Brain microvascular endothelial cell (primary cell): ENCODE results near the gene APBB1IP.

Experiments
- DNase-seq: peaks from one replicate; pipeline ENCODE4 v3.0.0-alpha.2; 2020
- H3K27ac ChIP-seq: fragments of 250-450 bp; sonication (Bioruptor Pico); 2 replicates; pipeline ENCODE4 v1.5.1; 2020; ENCODE audit warnings: mild to moderate bottlenecking, moderate library complexity
- H3K27me3 ChIP-seq: fragments of 250-450 bp; sonication (Bioruptor Pico); replicated peaks from 2 replicates; pipeline ENCODE4 v1.5.1; 2020; ENCODE audit warnings: mild to moderate bottlenecking
- H3K36me3 ChIP-seq: fragments of 250-450 bp; sonication (Bioruptor Pico); replicated peaks from 2 replicates; pipeline ENCODE4 v1.5.1; 2020; ENCODE audit warnings: mild to moderate bottlenecking
- H3K4me3 ChIP-seq: 2 replicates; pipeline ENCODE4 v1.5.1; 2011; ENCODE audit warnings: low read depth, mild to moderate bottlenecking, control low read depth, low read length, moderate library complexity
- in situ Hi-C: cut with HindIII; loops from 2 replicates; pipeline ENCODE4 v1.10.0; 2017; ENCODE audit warnings: low sequenced_read_pairs, low pct_ligation_motif_present
- TF ChIP-seq, protein P1 (sequence below): IDR thresholded peaks from 2 replicates; pipeline ENCODE4 v1.5.1; 2011; ENCODE audit warnings: low read depth, mild to moderate bottlenecking, moderate library complexity, low read length, control low read depth, inconsistent platforms; ENCODE audit errors: missing control alignments

APBB1IP gene

DNA sequence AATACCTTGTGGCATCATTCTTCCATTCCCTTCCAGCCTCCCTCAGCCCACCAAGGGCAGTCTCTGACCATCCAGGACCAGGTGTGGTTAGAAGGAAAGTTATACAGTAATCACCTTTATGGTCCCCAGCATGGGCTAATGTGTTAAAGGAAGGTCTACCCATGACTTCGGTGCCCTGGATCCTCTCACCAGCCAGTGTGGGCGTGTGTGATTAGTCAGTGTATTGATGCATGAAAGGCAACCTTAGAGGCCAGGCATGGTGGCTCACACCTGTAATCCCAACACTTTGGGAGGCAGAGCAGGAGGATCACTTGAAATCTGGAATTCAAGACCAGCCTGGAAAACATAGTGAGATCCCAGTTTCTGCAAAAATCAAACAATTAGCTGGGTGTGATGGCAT, 88.9 kb downstream of the APBB1IP start:
- no peaks in the 10 kb centered on the region for H3K36me3 ChIP-seq
- H3K27ac ChIP-seq = no peak overlapping the region
- no peaks in the 10 kb centered on the region for H3K27me3 ChIP-seq
- no peak for DNase-seq
- in situ Hi-C loops = no loop called here
- TF ChIP-seq, protein P1, sequence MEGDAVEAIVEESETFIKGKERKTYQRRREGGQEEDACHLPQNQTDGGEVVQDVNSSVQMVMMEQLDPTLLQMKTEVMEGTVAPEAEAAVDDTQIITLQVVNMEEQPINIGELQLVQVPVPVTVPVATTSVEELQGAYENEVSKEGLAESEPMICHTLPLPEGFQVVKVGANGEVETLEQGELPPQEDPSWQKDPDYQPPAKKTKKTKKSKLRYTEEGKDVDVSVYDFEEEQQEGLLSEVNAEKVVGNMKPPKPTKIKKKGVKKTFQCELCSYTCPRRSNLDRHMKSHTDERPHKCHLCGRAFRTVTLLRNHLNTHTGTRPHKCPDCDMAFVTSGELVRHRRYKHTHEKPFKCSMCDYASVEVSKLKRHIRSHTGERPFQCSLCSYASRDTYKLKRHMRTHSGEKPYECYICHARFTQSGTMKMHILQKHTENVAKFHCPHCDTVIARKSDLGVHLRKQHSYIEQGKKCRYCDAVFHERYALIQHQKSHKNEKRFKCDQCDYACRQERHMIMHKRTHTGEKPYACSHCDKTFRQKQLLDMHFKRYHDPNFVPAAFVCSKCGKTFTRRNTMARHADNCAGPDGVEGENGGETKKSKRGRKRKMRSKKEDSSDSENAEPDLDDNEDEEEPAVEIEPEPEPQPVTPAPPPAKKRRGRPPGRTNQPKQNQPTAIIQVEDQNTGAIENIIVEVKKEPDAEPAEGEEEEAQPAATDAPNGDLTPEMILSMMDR = no peak
- no peak overlapping the region for H3K4me3 ChIP-seq

DNA sequence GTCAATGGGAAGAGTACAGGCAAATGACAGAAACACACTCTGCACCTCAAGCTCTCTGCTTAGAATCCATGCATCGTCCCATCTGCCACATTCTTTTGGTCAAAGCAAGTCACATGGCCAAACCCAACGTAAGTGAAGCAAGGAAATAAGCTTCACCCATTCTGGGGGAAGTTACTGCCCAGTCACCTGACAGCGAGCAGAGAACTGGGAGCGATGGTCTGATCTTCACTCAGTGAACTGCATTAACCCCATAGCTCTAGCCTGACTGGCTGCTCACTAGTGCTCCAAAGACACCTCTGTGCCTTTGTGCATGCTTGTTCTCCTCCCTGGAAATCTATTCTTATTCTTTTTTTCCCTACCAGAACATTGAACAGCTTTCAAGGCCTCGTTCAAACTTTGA, 89.9 kb downstream of the APBB1IP start:
- Histone ChIP-seq H3K27me3 (no peaks in the 10 kb centered on the region), H3K4me3 (no peak overlapping the region), H3K36me3 (no peaks in the 10 kb centered on the region), H3K27ac (no peak overlapping the region)
- TF ChIP-seq, protein P1 = no peak
- in situ Hi-C loops = no loop called here
- no peak for DNase-seq

GRCh38 chr10:26528715-26529393, 90.7 kb downstream of the APBB1IP start:
- Histone ChIP-seq H3K27me3 (no peaks in the 10 kb centered on the region), H3K4me3 (no peak overlapping the region), H3K36me3 (no peaks in the 10 kb centered on the region), H3K27ac (no peak overlapping the region)
- in situ Hi-C loops = no loop called here
- DNase-seq = no peak
- TF ChIP-seq, protein P1 = no peak

GRCh38 chr10:26534384-26534783, 96.2 kb downstream of the APBB1IP start:
- H3K36me3 ChIP-seq = no peaks in the 10 kb centered on the region
- TF ChIP-seq, protein P1 = no peak
- in situ Hi-C loops = no loop called here
- no peak overlapping the region for H3K27ac ChIP-seq
- H3K4me3 ChIP-seq = no peak overlapping the region
- H3K27me3 ChIP-seq = no peaks in the 10 kb centered on the region
- DNase-seq = no peak

DNA sequence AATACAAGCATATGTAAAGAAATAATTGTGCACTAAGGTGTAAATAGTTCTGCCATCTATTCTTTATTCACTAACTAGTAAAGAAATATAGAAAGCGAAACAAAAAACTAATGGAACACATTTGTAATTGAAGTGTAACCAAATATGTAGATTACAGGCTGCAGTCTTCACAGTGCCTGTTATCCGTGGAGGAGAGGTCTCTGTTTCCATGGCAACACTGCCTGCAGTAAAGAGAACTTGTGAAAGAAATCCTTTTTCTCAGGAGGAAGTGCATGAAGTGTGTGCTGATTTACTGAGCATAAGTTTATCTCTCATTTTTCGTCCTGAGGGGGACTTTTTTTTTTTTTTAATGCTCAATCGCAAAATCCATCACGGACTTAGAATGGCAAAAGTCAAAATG, 102.5 kb downstream of the APBB1IP start:
- H3K36me3 ChIP-seq = no peaks in the 10 kb centered on the region
- H3K27ac ChIP-seq = no peak overlapping the region
- in situ Hi-C loops = no loop called here
- TF ChIP-seq, protein P1 = no peak
- no peaks in the 10 kb centered on the region for H3K27me3 ChIP-seq
- H3K4me3 ChIP-seq = no peak overlapping the region
- no peak for DNase-seq
